K562 (cell line): ENCODE data around the gene PIBF1. TPM values are rescaled to one million over a fixed set of nuclear protein-coding genes. Genes with fewer than 3 reads are reported as not detected.

Source experiments
- CBX2 ChIP-seq: fragments of 200-600 bp; sonication (generic); IDR thresholded peaks from one replicate; pipeline ENCODE4 v1.6.1; 2012; ENCODE audit warnings: mild to moderate bottlenecking, low read length, inconsistent platforms; ENCODE audit not compliant: insufficient read depth, poor library complexity, severe bottlenecking
- CTCFL ChIP-seq: IDR thresholded peaks from 2 replicates; pipeline ENCODE4 v1.6.1; 2011; ENCODE audit warnings: borderline replicate concordance, low read depth, mild to moderate bottlenecking, moderate library complexity, low read length; ENCODE audit not compliant: insufficient read depth, poor library complexity, severe bottlenecking
- ELF1 ChIP-seq: fragments of 200-800 bp; sonication (Bioruptor generic); IDR thresholded peaks from 2 replicates; pipeline ENCODE4 v1.6.1; 2016; ENCODE audit warnings: missing genetic modification characterization, missing compliant biosample characterization
- HDAC1 ChIP-seq, 2 experiments: fragments of 450-650 bp; IDR thresholded peaks; 2 replicates each; pipeline ENCODE4 v1.6.1; 2016 to 2017; ENCODE audit warnings: inconsistent platforms in 1 of 2, mild to moderate bottlenecking in 1 of 2, moderate library complexity in 1 of 2
- HSF4 ChIP-seq: fragments of 250-450 bp; sonication (Bioruptor Pico); IDR thresholded peaks from 2 replicates; pipeline ENCODE4 v2.1.2; 2022; ENCODE audit warnings: mild to moderate bottlenecking, moderate library complexity, borderline replicate concordance
- IRF2 ChIP-seq: sonication (generic); formaldehyde crosslinking; IDR thresholded peaks from 2 replicates; pipeline ENCODE4 v1.8.1; 2022; ENCODE audit warnings: mild to moderate bottlenecking, missing genetic modification reagents
- POLR2G ChIP-seq: fragments of 200-400 bp; formaldehyde crosslinking; IDR thresholded peaks from 2 replicates; pipeline ENCODE4 v1.6.1; 2017; ENCODE audit warnings: low read depth, mild to moderate bottlenecking, antibody characterized with exemption, low read length, moderate library complexity
- SNIP1 ChIP-seq: fragments of 450-650 bp; IDR thresholded peaks from 2 replicates; pipeline ENCODE4 v1.7.1; 2017; ENCODE audit warnings: low read depth, mild to moderate bottlenecking
- TBP ChIP-seq: optimal IDR thresholded peaks from 2 replicates; pipeline ENCODE3; 2011; ENCODE audit warnings: low read depth, low read length, improper control_type of control experiment
- TFAP4 ChIP-seq: sonication (generic); formaldehyde crosslinking; IDR thresholded peaks from 2 replicates; pipeline ENCODE4 v1.8.0; 2022; ENCODE audit warnings: missing genetic modification reagents, mild to moderate bottlenecking, moderate library complexity, borderline replicate concordance
- polyA plus RNA-seq, 8 experiments: library from polyadenylated mRNA; depleted of rRNA in 4 of 8; stranded (reverse) in 5 of 8; unstranded in 3 of 8; fragments of >200 nt; fragmentation: Nextera tagmentation in 2 of 8; fragmentation: Illumina TruSeq in 1 of 8; extraction: Ambion mirVana in 2 of 8; extraction: Trizol in 1 of 8; gene quantifications; 2 replicates each; pipeline versions ENCODE4 v1.2.1 to v1.2.3, GENCODE V29; 2011 to 2014; ENCODE audit warnings: inconsistent platforms in 1 of 8, missing spikeins in 1 of 8
- total RNA-seq, 7 experiments: library from RNA; depleted of rRNA in 6 of 7; stranded (reverse); fragments of >200 nt in 6 of 7; fragmentation: Illumina TruSeq in 2 of 7; extraction: Trizol in 2 of 7; gene quantifications; 2 replicates each; pipeline versions ENCODE4 v1.2.1 to v1.2.3, GENCODE V29; 2011 to 2021; ENCODE audit warnings: low replicate concordance in 1 of 7
- TF ChIP-seq, protein P1 (sequence below): fragments of 450-650 bp; IDR thresholded peaks from 2 replicates; pipeline ENCODE4 v1.6.1; 2016; ENCODE audit warnings: mild to moderate bottlenecking, moderate library complexity

The PIBF1 gene
- total and polyA plus RNA-seq, 9 of the 15 experiments (the other 6 are each of a cell fraction or from before 2014, with no cell fraction given), result 9.1 to 28.8 (median 14.7) TPM

DNA sequence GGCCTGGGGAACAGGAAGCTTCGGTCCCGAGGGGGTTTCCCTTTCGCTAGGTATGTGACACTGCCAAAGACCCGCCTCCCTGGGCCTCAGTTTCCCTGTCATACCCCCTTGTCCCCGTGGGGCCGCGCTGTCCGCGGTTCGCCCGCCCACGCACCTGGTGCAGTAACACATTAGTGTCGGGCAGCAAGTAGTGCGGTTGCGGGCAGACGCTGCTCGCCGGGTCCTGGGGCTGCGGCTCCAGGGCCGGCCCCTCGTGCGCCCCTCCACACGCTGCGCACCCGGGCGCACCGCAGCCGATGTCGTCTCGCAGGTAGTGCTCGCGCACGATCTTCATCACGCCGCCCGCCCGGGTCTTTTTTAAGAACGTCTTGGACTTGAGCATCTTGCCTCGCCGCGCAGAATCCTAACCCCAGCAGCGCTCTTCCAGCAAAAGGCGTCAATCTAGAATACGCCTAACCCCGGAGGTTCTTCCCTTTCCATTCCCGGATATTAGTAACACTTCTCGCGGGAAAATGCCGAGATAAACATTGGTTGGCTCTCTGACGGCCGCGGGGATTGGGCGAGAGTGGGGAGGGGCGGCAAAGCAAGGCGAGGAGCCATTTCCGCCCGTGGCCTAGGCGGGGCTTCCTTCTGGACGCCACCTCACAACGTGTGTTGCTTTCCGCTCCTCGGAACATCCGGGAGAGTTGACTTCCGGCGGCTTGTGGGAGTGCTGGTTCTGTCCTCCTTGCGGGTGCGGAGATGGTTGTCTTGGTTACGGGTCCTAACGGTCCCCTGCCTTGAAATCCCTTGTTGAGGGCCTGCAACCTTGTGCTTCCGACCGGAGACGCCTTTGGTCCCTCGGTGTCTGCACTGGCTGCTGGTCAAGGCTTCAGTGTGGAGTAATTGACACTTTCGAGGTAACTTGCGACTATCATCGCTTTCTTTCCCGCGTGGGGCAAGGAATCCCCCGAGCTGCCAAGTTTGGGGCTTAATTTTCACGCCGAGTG, at the start of gene PIBF1, which contains the start of gene DIS3 (continued):
- TF ChIP-seq, protein P1, sequence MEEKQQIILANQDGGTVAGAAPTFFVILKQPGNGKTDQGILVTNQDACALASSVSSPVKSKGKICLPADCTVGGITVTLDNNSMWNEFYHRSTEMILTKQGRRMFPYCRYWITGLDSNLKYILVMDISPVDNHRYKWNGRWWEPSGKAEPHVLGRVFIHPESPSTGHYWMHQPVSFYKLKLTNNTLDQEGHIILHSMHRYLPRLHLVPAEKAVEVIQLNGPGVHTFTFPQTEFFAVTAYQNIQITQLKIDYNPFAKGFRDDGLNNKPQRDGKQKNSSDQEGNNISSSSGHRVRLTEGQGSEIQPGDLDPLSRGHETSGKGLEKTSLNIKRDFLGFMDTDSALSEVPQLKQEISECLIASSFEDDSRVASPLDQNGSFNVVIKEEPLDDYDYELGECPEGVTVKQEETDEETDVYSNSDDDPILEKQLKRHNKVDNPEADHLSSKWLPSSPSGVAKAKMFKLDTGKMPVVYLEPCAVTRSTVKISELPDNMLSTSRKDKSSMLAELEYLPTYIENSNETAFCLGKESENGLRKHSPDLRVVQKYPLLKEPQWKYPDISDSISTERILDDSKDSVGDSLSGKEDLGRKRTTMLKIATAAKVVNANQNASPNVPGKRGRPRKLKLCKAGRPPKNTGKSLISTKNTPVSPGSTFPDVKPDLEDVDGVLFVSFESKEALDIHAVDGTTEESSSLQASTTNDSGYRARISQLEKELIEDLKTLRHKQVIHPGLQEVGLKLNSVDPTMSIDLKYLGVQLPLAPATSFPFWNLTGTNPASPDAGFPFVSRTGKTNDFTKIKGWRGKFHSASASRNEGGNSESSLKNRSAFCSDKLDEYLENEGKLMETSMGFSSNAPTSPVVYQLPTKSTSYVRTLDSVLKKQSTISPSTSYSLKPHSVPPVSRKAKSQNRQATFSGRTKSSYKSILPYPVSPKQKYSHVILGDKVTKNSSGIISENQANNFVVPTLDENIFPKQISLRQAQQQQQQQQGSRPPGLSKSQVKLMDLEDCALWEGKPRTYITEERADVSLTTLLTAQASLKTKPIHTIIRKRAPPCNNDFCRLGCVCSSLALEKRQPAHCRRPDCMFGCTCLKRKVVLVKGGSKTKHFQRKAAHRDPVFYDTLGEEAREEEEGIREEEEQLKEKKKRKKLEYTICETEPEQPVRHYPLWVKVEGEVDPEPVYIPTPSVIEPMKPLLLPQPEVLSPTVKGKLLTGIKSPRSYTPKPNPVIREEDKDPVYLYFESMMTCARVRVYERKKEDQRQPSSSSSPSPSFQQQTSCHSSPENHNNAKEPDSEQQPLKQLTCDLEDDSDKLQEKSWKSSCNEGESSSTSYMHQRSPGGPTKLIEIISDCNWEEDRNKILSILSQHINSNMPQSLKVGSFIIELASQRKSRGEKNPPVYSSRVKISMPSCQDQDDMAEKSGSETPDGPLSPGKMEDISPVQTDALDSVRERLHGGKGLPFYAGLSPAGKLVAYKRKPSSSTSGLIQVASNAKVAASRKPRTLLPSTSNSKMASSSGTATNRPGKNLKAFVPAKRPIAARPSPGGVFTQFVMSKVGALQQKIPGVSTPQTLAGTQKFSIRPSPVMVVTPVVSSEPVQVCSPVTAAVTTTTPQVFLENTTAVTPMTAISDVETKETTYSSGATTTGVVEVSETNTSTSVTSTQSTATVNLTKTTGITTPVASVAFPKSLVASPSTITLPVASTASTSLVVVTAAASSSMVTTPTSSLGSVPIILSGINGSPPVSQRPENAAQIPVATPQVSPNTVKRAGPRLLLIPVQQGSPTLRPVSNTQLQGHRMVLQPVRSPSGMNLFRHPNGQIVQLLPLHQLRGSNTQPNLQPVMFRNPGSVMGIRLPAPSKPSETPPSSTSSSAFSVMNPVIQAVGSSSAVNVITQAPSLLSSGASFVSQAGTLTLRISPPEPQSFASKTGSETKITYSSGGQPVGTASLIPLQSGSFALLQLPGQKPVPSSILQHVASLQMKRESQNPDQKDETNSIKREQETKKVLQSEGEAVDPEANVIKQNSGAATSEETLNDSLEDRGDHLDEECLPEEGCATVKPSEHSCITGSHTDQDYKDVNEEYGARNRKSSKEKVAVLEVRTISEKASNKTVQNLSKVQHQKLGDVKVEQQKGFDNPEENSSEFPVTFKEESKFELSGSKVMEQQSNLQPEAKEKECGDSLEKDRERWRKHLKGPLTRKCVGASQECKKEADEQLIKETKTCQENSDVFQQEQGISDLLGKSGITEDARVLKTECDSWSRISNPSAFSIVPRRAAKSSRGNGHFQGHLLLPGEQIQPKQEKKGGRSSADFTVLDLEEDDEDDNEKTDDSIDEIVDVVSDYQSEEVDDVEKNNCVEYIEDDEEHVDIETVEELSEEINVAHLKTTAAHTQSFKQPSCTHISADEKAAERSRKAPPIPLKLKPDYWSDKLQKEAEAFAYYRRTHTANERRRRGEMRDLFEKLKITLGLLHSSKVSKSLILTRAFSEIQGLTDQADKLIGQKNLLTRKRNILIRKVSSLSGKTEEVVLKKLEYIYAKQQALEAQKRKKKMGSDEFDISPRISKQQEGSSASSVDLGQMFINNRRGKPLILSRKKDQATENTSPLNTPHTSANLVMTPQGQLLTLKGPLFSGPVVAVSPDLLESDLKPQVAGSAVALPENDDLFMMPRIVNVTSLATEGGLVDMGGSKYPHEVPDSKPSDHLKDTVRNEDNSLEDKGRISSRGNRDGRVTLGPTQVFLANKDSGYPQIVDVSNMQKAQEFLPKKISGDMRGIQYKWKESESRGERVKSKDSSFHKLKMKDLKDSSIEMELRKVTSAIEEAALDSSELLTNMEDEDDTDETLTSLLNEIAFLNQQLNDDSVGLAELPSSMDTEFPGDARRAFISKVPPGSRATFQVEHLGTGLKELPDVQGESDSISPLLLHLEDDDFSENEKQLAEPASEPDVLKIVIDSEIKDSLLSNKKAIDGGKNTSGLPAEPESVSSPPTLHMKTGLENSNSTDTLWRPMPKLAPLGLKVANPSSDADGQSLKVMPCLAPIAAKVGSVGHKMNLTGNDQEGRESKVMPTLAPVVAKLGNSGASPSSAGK, result peak; percentile 21; the same call in 1 of the 2 replicates
- peak; percentile 77 for TF ChIP-seq TFAP4
- TF ChIP-seq POLR2G, result peak; percentile 89
- TF ChIP-seq IRF2 (CRISPR knock-in tag), result no peak
- TF ChIP-seq SNIP1, result no peak
- TF ChIP-seq TBP, result peak; percentile 81
- TF ChIP-seq HSF4 (CRISPR knock-in tag), result no peak
- TF ChIP-seq CTCFL, result no peak
- peak in 1 of 2 experiments; percentile 65; a peak in 2 of 4 replicates for TF ChIP-seq HDAC1 (IDR thresholded peaks at IDR 0.05)
- peak; percentile 71 for TF ChIP-seq ELF1 (tag)
- no peak for TF ChIP-seq CBX2
